ENCODE measurements around the gene IL1R2.

Gene IL1R2

GRCh38 chr2:101974663-101975062 is 17.1 kb upstream of the IL1R2 start:
- no peak for DNase-seq (ENCODE audit: insufficient read length, low spot score)
- FAIRE-seq: no peak
- TF ChIP-seq TAF1 (IDR thresholded peaks at IDR 0.05; ENCODE audit: low read depth, low read length): no peak
- TF ChIP-seq POLR2A (IDR thresholded peaks at IDR 0.05; ENCODE audit: low read depth, low read length): no peak
- TF ChIP-seq POLR2AphosphoS5 (IDR thresholded peaks at IDR 0.05; ENCODE audit: low read depth, low read length): no peak
- no peak for TF ChIP-seq PAX5 (IDR thresholded peaks at IDR 0.05; ENCODE audit: insufficient read depth, low read length, severe bottlenecking)
- TF ChIP-seq SPI1 (IDR thresholded peaks at IDR 0.05; ENCODE audit: low read depth, low read length): no peak
- no peak for TF ChIP-seq POU2F2 (IDR thresholded peaks at IDR 0.05; ENCODE audit: low read depth, low read length)

DNA sequence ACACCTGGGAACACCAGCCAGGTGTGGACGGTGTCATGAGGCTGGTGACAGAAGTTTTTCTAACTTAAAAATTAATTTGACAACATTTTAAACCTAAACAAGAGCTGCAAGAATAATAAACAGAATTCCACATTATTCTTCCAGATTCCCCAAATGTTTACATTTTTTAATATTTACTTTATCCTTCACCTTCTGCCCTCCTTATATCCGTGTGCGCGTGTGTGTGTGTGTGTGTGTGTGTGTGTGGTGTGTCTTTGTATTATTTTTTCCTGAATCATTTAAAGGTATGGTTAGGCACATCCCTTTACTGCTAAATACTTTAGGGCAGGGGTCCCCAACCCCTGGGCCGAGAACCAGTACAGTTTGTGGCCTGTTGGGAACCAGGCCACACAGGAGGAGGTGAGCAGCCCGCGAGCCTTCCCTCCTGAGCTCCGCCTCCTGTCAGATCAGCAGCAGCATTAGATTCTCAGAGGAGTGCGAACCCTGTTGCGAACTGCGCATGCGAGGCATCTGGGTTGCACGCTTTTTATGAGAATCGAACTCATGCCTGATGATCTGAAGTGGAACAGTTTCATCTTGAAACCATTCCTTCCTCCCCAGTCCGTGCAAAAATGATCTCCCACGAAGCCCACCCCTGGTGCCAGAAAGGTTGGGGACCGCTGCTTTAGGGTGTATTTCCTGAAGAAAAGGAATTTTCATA is 16.4 kb upstream of the IL1R2 start:
- FAIRE-seq (no peak), DNase-seq (ENCODE audit: insufficient read length, low spot score) (no peak)
- no peak for TF ChIP-seq POLR2AphosphoS5 (IDR thresholded peaks at IDR 0.05; ENCODE audit: low read depth, low read length)

DNA sequence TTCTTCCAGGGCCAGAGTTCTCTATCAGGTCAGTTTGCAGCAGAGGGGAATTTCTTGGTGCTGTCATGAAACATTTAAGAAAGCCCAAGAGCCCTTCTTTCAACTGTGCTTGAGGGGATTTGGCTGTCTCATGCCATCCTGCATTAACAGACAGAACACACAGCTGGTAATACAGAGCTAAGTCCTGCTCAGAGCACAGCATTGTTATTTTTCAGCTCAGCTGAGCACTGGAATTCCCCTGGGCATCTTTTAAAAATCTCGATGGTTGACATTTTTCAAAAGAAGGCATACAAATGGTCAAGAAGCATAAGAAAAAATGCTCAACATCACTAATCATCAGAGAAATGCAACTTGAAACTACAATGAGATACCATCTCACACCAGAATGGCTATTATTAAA is 14.9 kb upstream of the IL1R2 start:
- DNase-seq (ENCODE audit: insufficient read length, low spot score) (no peak), FAIRE-seq (no peak)
- TF ChIP-seq PAX5 (IDR thresholded peaks at IDR 0.05; ENCODE audit: insufficient read depth, low read length, severe bottlenecking): no peak
- no peak for TF ChIP-seq POU2F2 (IDR thresholded peaks at IDR 0.05; ENCODE audit: low read depth, low read length)
- no peak for TF ChIP-seq SPI1 (IDR thresholded peaks at IDR 0.05; ENCODE audit: low read depth, low read length)
- TF ChIP-seq POLR2A (IDR thresholded peaks at IDR 0.05; ENCODE audit: low read depth, low read length): no peak
- TF ChIP-seq POLR2AphosphoS5 (IDR thresholded peaks at IDR 0.05; ENCODE audit: low read depth, low read length): no peak

- DNase-seq (ENCODE audit: insufficient read length, low spot score) (no peak), FAIRE-seq (no peak)
- TF ChIP-seq POLR2AphosphoS5 (IDR thresholded peaks at IDR 0.05; ENCODE audit: low read depth, low read length): no peak
Observed at GRCh38 chr2:101980368-101980767, 11.4 kb upstream of the IL1R2 start.

- FAIRE-seq: no peak
- DNase-seq (ENCODE audit: insufficient read length, low spot score): no peak
- TF ChIP-seq POU2F2 (IDR thresholded peaks at IDR 0.05; ENCODE audit: low read depth, low read length) (no peak), POLR2A (IDR thresholded peaks at IDR 0.05; ENCODE audit: low read depth, low read length) (no peak), PAX5 (IDR thresholded peaks at IDR 0.05; ENCODE audit: insufficient read depth, low read length, severe bottlenecking) (no peak), TAF1 (IDR thresholded peaks at IDR 0.05; ENCODE audit: low read depth, low read length) (no peak), SPI1 (IDR thresholded peaks at IDR 0.05; ENCODE audit: low read depth, low read length) (no peak), POLR2AphosphoS5 (IDR thresholded peaks at IDR 0.05; ENCODE audit: low read depth, low read length) (no peak)
Observed at GRCh38 chr2:101981066-101981465, 10.7 kb upstream of the IL1R2 start.

- no peak for DNase-seq (ENCODE audit: insufficient read length, low spot score)
- no peak for TF ChIP-seq POLR2A (IDR thresholded peaks at IDR 0.05; ENCODE audit: low read depth, low read length)
- no peak for TF ChIP-seq PAX5 (IDR thresholded peaks at IDR 0.05; ENCODE audit: insufficient read depth, low read length, severe bottlenecking)
- no peak for TF ChIP-seq SPI1 (IDR thresholded peaks at IDR 0.05; ENCODE audit: low read depth, low read length)
- TF ChIP-seq POLR2AphosphoS5 (IDR thresholded peaks at IDR 0.05; ENCODE audit: low read depth, low read length): no peak
- TF ChIP-seq POU2F2 (IDR thresholded peaks at IDR 0.05; ENCODE audit: low read depth, low read length): no peak
- no peak for TF ChIP-seq TAF1 (IDR thresholded peaks at IDR 0.05; ENCODE audit: low read depth, low read length)
- FAIRE-seq: no peak
Observed at GRCh38 chr2:101981504-101981903, 10.3 kb upstream of the IL1R2 start.

- no peak for DNase-seq (ENCODE audit: insufficient read length, low spot score)
- TF ChIP-seq TAF1 (IDR thresholded peaks at IDR 0.05; ENCODE audit: low read depth, low read length) (no peak), POU2F2 (IDR thresholded peaks at IDR 0.05; ENCODE audit: low read depth, low read length) (no peak), PAX5 (IDR thresholded peaks at IDR 0.05; ENCODE audit: insufficient read depth, low read length, severe bottlenecking) (no peak), POLR2AphosphoS5 (IDR thresholded peaks at IDR 0.05; ENCODE audit: low read depth, low read length) (no peak), SPI1 (IDR thresholded peaks at IDR 0.05; ENCODE audit: low read depth, low read length) (no peak), POLR2A (IDR thresholded peaks at IDR 0.05; ENCODE audit: low read depth, low read length) (no peak)
- no peak for FAIRE-seq
Observed at GRCh38 chr2:101982495-101983029, 9.2 kb upstream of the IL1R2 start.

DNA sequence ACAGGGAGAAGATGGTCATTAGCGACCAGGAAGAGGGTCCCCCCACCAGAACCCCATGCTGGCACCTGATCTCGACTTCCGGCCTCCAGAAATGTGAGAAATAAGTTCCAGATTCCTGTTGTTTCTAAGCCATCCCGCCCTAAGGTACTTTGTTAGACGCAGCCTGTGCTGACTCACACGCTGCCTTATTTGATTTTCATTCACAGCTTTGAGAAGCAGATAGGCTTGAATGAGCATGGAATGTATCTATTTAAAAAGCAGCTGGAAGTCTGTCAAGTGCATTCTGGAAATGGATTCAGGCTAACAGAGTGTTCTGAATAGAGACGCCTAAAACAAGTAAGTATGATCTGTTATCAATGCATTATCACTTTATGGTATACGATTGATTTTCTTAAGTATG is 8.3 kb upstream of the IL1R2 start:
- TF ChIP-seq SPI1 (IDR thresholded peaks at IDR 0.05; ENCODE audit: low read depth, low read length) (no peak), POLR2AphosphoS5 (IDR thresholded peaks at IDR 0.05; ENCODE audit: low read depth, low read length) (no peak), POLR2A (IDR thresholded peaks at IDR 0.05; ENCODE audit: low read depth, low read length) (no peak), POU2F2 (IDR thresholded peaks at IDR 0.05; ENCODE audit: low read depth, low read length) (no peak), PAX5 (IDR thresholded peaks at IDR 0.05; ENCODE audit: insufficient read depth, low read length, severe bottlenecking) (no peak), TAF1 (IDR thresholded peaks at IDR 0.05; ENCODE audit: low read depth, low read length) (no peak)
- FAIRE-seq: no peak
- DNase-seq (ENCODE audit: insufficient read length, low spot score): no peak

- DNase-seq (ENCODE audit: insufficient read length, low spot score) (no peak), FAIRE-seq (no peak)
- TF ChIP-seq POU2F2 (IDR thresholded peaks at IDR 0.05; ENCODE audit: low read depth, low read length) (no peak), SPI1 (IDR thresholded peaks at IDR 0.05; ENCODE audit: low read depth, low read length) (no peak), POLR2A (IDR thresholded peaks at IDR 0.05; ENCODE audit: low read depth, low read length) (no peak)
Observed at GRCh38 chr2:101983928-101984327, 7.8 kb upstream of the IL1R2 start.

- FAIRE-seq (no peak), DNase-seq (ENCODE audit: insufficient read length, low spot score) (no peak)
- TF ChIP-seq TAF1 (IDR thresholded peaks at IDR 0.05; ENCODE audit: low read depth, low read length): no peak
Observed at GRCh38 chr2:101984656-101985055, 7.1 kb upstream of the IL1R2 start.
